Effector memory CD8-positive, alpha-beta T cell (primary cell): Measurements from ENCODE around the gene KCNH1.

Source experiments
- ATAC-seq: fragments of 150-1000 bp; cut with Tn5 transposase; replicated peaks from 2 replicates; pipeline ENCODE4 v1.10.0; 2021; ENCODE audit warnings: mild to moderate bottlenecking, moderate library complexity
- DNase-seq, 3 experiments: peaks; one replicate each; pipeline ENCODE4 v3.0.0; 2021
- H3K27ac Mint-ChIP-seq, 2 donors: one replicate each; pipeline ENCODE4 v1.8.0; 2022; ENCODE audit warnings: mild to moderate bottlenecking in 2 of 2, mixed read lengths in 2 of 2, moderate library complexity in 2 of 2
- H3K27me3 Mint-ChIP-seq, 2 donors: one replicate each; pipeline ENCODE4 v1.8.0; 2022; ENCODE audit warnings: mixed read lengths in 2 of 2
- H3K36me3 Mint-ChIP-seq: one replicate; pipeline ENCODE4 v1.8.0; 2022; ENCODE audit warnings: mild to moderate bottlenecking, moderate library complexity, mixed read lengths; ENCODE audit not compliant: insufficient read depth
- H3K4me1 Mint-ChIP-seq, 2 donors: one replicate each; pipeline ENCODE4 v1.8.0; 2022; ENCODE audit warnings: low read depth in 2 of 2, mixed read lengths in 2 of 2
- H3K4me3 Mint-ChIP-seq, 2 donors: one replicate each; pipeline ENCODE4 v1.8.0; 2022; ENCODE audit warnings: mild to moderate bottlenecking in 2 of 2, mixed read lengths in 2 of 2, moderate library complexity in 2 of 2
- H3K9me3 Mint-ChIP-seq, 2 donors: one replicate each; pipeline ENCODE4 v1.8.0; 2022; ENCODE audit warnings: mixed read lengths in 2 of 2

Gene KCNH1

GRCh38 chr1:210727709-210728108 lies 406.2 kb downstream of the KCNH1 start:
- Mint-ChIP-seq H3K27me3 (peaks cover 16 to 47% of the 10 kb centered on the region in 2 donors), H3K4me3 (no peak overlapping the region), H3K27ac (no peak overlapping the region), H3K4me1 (no peaks in the 10 kb centered on the region), H3K36me3 (no peaks in the 10 kb centered on the region), H3K9me3 (no peaks in the 10 kb centered on the region)
- ATAC-seq (no peak), DNase-seq (no peak)

GRCh38 chr1:210726621-210727020 lies 407.3 kb downstream of the KCNH1 start:
- Mint-ChIP-seq H3K4me1 (no peaks in the 10 kb centered on the region), H3K9me3 (no peaks in the 10 kb centered on the region), H3K36me3 (no peaks in the 10 kb centered on the region), H3K27ac (no peak overlapping the region), H3K27me3 (peaks cover 16 to 39% of the 10 kb centered on the region in 2 donors), H3K4me3 (no peak overlapping the region)
- ATAC-seq (no peak), DNase-seq (peak in 1 of 3 experiments; percentile 5)

GRCh38 chr1:210724768-210725167 lies 409.2 kb downstream of the KCNH1 start:
- no peaks in the 10 kb centered on the region for H3K9me3 Mint-ChIP-seq
- H3K27me3 Mint-ChIP-seq: peaks cover 16 to 32% of the 10 kb centered on the region in 2 donors
- no peaks in the 10 kb centered on the region for H3K36me3 Mint-ChIP-seq
- DNase-seq (no peak), ATAC-seq (no peak)
- H3K4me3 Mint-ChIP-seq: no peak overlapping the region
- H3K4me1 Mint-ChIP-seq: no peaks in the 10 kb centered on the region
- no peak overlapping the region for H3K27ac Mint-ChIP-seq

GRCh38 chr1:210723646-210724045 lies 410.3 kb downstream of the KCNH1 start:
- ATAC-seq (no peak), DNase-seq (no peak)
- no peaks in the 10 kb centered on the region for H3K36me3 Mint-ChIP-seq
- no peaks in the 10 kb centered on the region for H3K4me1 Mint-ChIP-seq
- peaks cover 16 to 28% of the 10 kb centered on the region in 2 donors for H3K27me3 Mint-ChIP-seq
- H3K27ac Mint-ChIP-seq: no peak overlapping the region
- H3K4me3 Mint-ChIP-seq: no peak overlapping the region
- no peaks in the 10 kb centered on the region for H3K9me3 Mint-ChIP-seq

GRCh38 chr1:210722410-210723081 lies 411.4 kb downstream of the KCNH1 start:
- Mint-ChIP-seq H3K27ac (no peak overlapping the region), H3K4me1 (no peaks in the 10 kb centered on the region), H3K36me3 (no peaks in the 10 kb centered on the region), H3K27me3 (peaks cover 16 to 18% of the 10 kb centered on the region in 2 donors), H3K9me3 (no peaks in the 10 kb centered on the region), H3K4me3 (no peak overlapping the region)
- no peak for ATAC-seq
- no peak for DNase-seq

GRCh38 chr1:210715072-210715471 lies 418.9 kb downstream of the KCNH1 start:
- Mint-ChIP-seq H3K36me3 (no peaks in the 10 kb centered on the region), H3K27me3 (no peaks in the 10 kb centered on the region), H3K27ac (no peak overlapping the region), H3K4me1 (no peaks in the 10 kb centered on the region), H3K9me3 (no peaks in the 10 kb centered on the region), H3K4me3 (no peak overlapping the region)
- ATAC-seq: no peak
- no peak for DNase-seq

GRCh38 chr1:210711825-210712612 lies 421.9 kb downstream of the KCNH1 start:
- Mint-ChIP-seq H3K4me1 (no peaks in the 10 kb centered on the region), H3K9me3 (no peaks in the 10 kb centered on the region), H3K27me3 (no peaks in the 10 kb centered on the region), H3K36me3 (no peaks in the 10 kb centered on the region), H3K27ac (no peak overlapping the region), H3K4me3 (no peak overlapping the region)
- no peak for ATAC-seq
- DNase-seq: no peak

- no peaks in the 10 kb centered on the region for H3K27me3 Mint-ChIP-seq
Measured at GRCh38 chr1:210709701-210710100, 424.2 kb downstream of the KCNH1 start.

GRCh38 chr1:210707300-210708240 lies 426.4 kb downstream of the KCNH1 start:
- no peaks in the 10 kb centered on the region for H3K4me1 Mint-ChIP-seq
- DNase-seq: no peak
- no peak for ATAC-seq
- H3K27ac Mint-ChIP-seq: no peak overlapping the region
- no peaks in the 10 kb centered on the region for H3K27me3 Mint-ChIP-seq
- no peaks in the 10 kb centered on the region for H3K9me3 Mint-ChIP-seq
- no peak overlapping the region for H3K4me3 Mint-ChIP-seq
- H3K36me3 Mint-ChIP-seq: no peaks in the 10 kb centered on the region

More at GRCh38 chr1:210709701-210710100, 424.2 kb downstream of the KCNH1 start:
- H3K4me3 Mint-ChIP-seq: no peak overlapping the region
- H3K4me1 Mint-ChIP-seq: no peaks in the 10 kb centered on the region
- ATAC-seq: no peak
- no peak for DNase-seq
- H3K27ac Mint-ChIP-seq: no peak overlapping the region
- H3K9me3 Mint-ChIP-seq: no peaks in the 10 kb centered on the region
- no peaks in the 10 kb centered on the region for H3K36me3 Mint-ChIP-seq

GRCh38 chr1:210706246-210706645 lies 427.7 kb downstream of the KCNH1 start:
- Mint-ChIP-seq H3K36me3 (no peaks in the 10 kb centered on the region), H3K27me3 (no peaks in the 10 kb centered on the region), H3K4me3 (no peak overlapping the region), H3K27ac (no peak overlapping the region), H3K9me3 (no peaks in the 10 kb centered on the region), H3K4me1 (no peaks in the 10 kb centered on the region)
- DNase-seq (no peak), ATAC-seq (no peak)

- Mint-ChIP-seq H3K36me3 (no peaks in the 10 kb centered on the region), H3K27ac (no peak overlapping the region), H3K4me1 (no peaks in the 10 kb centered on the region), H3K4me3 (no peak overlapping the region), H3K27me3 (no peaks in the 10 kb centered on the region), H3K9me3 (no peaks in the 10 kb centered on the region)
- ATAC-seq (no peak), DNase-seq (no peak)
Measured at GRCh38 chr1:210705086-210705485, 428.9 kb downstream of the KCNH1 start.

GRCh38 chr1:210703593-210703992 lies 430.4 kb downstream of the KCNH1 start:
- no peaks in the 10 kb centered on the region for H3K36me3 Mint-ChIP-seq
- no peaks in the 10 kb centered on the region for H3K4me1 Mint-ChIP-seq
- H3K27me3 Mint-ChIP-seq: no peaks in the 10 kb centered on the region
- H3K27ac Mint-ChIP-seq: no peak overlapping the region
- no peaks in the 10 kb centered on the region for H3K9me3 Mint-ChIP-seq
- no peak overlapping the region for H3K4me3 Mint-ChIP-seq
- ATAC-seq (no peak), DNase-seq (no peak)

- DNase-seq (no peak), ATAC-seq (no peak)
- no peaks in the 10 kb centered on the region for H3K36me3 Mint-ChIP-seq
- no peak overlapping the region for H3K27ac Mint-ChIP-seq
- H3K27me3 Mint-ChIP-seq: no peaks in the 10 kb centered on the region
- no peaks in the 10 kb centered on the region for H3K4me1 Mint-ChIP-seq
- H3K9me3 Mint-ChIP-seq: no peaks in the 10 kb centered on the region
- no peak overlapping the region for H3K4me3 Mint-ChIP-seq
Measured at GRCh38 chr1:210702506-210702905, 431.4 kb downstream of the KCNH1 start.
